Stimulated activated effector memory CD8-positive, alpha-beta T cell treated with anti-CD3 and anti-CD28 coated beads, Interleukin-12 subunit alpha, Interleukin-12 subunit beta, amount 100 ng/mL, for 72 hours (primary cell): ENCODE data around the gene SFSWAP.

Source experiments
- ATAC-seq: fragments of 150-1000 bp; cut with Tn5 transposase; 2 replicates; pipeline ENCODE4 v1.10.0; 2021
- DNase-seq, 2 donors: peaks; one replicate each; pipeline ENCODE4 v3.0.0; 2021 to 2022; ENCODE audit warnings: low spot score in 2 of 2
- H3K27ac Mint-ChIP-seq: one replicate; pipeline ENCODE4 v1.8.0; 2022; ENCODE audit warnings: mild to moderate bottlenecking, mixed read lengths
- H3K36me3 Mint-ChIP-seq: one replicate; pipeline ENCODE4 v1.8.0; 2022; ENCODE audit warnings: mild to moderate bottlenecking, mixed read lengths
- H3K4me1 Mint-ChIP-seq: one replicate; pipeline ENCODE4 v1.8.0; 2022; ENCODE audit warnings: mixed read lengths
- H3K4me3 Mint-ChIP-seq: one replicate; pipeline ENCODE4 v1.8.0; 2022; ENCODE audit warnings: mild to moderate bottlenecking, mixed read lengths
- H3K9me3 Mint-ChIP-seq: one replicate; pipeline ENCODE4 v1.8.0; 2022; ENCODE audit warnings: mixed read lengths

The SFSWAP gene

DNA sequence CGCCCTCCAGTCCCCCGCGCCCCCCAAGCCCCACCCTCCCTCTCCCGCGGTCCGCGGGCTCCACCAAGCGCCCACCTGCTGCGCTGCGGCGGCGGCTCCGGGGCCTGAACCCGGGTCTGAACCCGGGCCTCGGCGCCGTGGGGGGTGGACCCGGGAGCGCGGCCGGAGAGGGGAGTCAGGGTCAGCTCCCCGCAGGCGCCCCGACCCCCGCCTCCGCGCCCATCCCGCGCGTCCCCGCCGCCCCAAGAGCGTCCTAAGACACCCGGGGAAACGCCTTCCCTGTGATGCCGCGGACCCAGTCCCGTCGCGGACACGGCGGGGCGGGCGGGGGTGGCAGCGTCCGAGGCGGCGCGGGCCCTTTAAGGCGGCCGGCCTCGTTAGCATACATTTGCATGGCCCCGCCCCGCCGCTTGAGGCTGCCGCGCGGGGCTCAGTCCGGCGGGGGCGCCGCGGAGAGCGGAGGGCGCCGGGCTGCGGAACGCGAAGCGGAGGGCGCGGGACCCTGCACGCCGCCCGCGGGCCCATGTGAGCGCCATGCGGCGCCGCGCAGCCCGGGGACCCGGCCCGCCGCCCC is 117.2 kb downstream of the SFSWAP start, which contains the start of gene MMP17:
TSS of gene MMP17 (plus strand) at position 433 of the 574 bp plus-strand sequence. CDS start at position 535, 102 bp downstream.
- Mint-ChIP-seq H3K4me1 (peaks cover 7% of the 10 kb centered on the region), H3K4me3 (peak within 1 kb of the TSS; percentile 66), H3K27ac (no peak within 1 kb of the TSS), H3K9me3 (no peaks in the 10 kb centered on the region), H3K36me3 (no peaks in the 10 kb centered on the region)
- DNase-seq (no peak), ATAC-seq (peak; percentile 48)

DNA sequence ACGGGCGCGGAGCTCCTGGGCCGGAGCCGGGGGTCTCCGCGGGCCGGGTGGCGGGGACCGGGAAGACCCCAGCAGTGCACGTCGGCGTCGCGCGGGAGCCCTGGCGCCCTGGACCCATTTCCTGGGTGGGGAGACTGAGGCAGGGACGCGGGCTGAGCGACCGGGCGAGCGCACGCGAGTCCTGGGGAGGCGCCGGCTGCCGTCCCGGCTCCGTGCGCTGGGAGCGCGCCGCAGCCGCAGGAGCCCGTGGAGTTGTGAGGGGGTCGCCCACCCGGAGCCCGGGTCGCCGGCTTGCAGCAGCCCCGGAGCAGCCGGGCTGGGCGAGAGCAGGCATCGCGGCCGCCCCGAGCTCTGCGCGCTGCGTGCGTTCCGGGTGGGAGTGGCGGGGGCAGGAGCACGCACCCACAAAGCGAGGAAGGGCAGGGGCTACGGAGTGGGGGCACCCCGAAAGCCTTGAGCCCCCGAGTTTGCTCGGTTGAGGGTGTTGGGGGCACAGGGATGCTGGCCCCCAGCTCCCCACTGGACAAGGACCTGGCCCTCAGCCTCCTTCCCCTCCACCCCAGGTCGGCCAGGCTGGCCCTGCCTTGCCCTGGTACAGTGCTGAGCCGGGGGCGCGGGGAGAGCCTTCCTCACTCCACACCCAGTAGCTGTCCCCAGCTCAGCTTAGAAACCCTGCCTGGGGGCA is 117.9 kb downstream of the SFSWAP start:
- Mint-ChIP-seq H3K4me1 (peaks cover 7% of the 10 kb centered on the region), H3K9me3 (no peaks in the 10 kb centered on the region), H3K27ac (no peak overlapping the region), H3K36me3 (no peaks in the 10 kb centered on the region), H3K4me3 (peak overlapping the region; percentile 66)
- peak in 1 of 2 donors; percentile 62 for DNase-seq
- ATAC-seq = peak; percentile 48

DNA sequence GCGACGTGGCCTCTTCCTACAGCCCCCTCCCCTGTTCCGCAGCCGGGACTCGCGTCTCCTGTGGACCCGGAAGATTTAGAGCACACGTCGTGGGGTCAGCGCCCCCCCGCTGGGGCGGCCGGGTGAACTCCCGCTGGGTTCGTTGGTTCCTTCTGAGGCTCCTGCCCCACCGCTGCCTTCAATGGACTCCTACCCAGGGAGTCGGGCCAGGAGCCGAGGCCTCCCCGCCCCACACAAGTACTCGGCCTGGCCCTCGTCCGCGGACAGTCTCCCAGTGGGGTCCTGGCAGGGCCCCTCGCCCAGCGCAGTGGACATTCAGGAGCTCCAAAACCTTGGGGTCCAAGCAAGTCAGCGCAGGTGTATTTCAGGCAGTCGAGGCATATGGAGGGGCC is 118.5 kb downstream of the SFSWAP start:
- DNase-seq = no peak
- H3K4me1 Mint-ChIP-seq = peaks cover 7% of the 10 kb centered on the region
- no peaks in the 10 kb centered on the region for H3K36me3 Mint-ChIP-seq
- ATAC-seq = no peak
- H3K9me3 Mint-ChIP-seq = no peaks in the 10 kb centered on the region
- peak overlapping the region; percentile 66 for H3K4me3 Mint-ChIP-seq
- H3K27ac Mint-ChIP-seq = no peak overlapping the region

DNA sequence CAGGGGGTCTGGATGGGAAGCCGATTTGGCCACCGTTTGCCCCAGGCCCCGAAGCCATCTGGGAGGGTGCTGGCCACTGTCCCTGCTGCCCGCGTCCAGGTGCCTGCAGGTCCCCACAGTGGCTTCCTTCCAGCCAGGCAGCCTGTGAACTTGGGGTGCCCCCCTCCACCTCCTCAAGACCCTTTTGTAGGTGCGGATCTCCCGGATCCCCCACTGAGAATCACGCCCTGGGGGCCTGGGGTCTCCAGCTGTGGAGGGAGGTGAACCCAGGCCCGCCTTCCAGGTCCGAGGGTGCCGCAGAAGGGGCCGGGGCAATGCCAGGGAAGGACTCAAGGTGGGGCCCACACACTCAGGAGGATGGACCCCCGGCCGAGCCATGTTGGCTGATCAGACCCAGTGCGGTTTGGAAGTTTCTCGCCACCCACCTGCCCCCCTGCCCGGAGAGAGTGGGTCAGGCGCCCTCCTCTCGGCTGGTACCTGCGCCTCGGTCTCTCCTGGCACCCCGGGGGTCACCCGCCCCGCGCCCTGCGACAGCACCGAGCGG is 119.0 kb downstream of the SFSWAP start:
- Mint-ChIP-seq H3K36me3 (no peaks in the 10 kb centered on the region), H3K4me3 (peak overlapping the region; percentile 66), H3K9me3 (no peaks in the 10 kb centered on the region), H3K4me1 (peaks cover 7% of the 10 kb centered on the region), H3K27ac (no peak overlapping the region)
- DNase-seq (no peak), ATAC-seq (no peak)

DNA sequence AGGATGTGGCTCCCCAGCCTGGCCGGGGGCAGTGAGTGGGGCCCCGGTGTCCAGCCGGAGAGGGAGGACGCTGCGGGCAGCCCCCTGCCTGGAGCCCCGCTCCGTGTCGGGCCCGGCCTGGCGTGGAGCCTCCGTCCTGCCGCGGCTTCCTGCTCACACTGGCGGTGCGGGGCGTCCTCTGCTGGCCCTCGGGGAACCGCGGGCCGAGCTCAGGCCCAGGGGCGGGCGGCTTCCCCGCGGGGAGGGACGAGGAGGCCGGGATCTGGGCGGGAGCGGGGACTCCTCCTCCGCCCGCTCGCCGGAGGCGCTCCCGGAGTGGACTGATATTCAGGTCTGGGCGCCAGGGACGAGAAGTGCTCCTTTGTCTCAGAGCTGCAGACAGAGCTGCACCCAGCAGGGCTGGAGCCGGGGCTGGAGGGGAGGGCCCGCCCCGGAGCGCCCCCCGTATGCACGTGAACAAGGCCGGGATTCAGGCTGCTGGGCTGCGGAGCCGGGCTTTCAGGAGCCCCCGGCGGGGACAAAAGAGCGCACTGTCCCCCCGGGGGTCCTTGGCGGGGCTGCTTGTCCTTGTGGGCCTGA is 119.5 kb downstream of the SFSWAP start:
- Mint-ChIP-seq H3K9me3 (no peaks in the 10 kb centered on the region), H3K27ac (no peak overlapping the region), H3K36me3 (no peaks in the 10 kb centered on the region), H3K4me1 (peaks cover 7% of the 10 kb centered on the region), H3K4me3 (peak overlapping the region; percentile 66)
- peak; percentile 57 for ATAC-seq
- peak in 1 of 2 donors; percentile 68 for DNase-seq

DNA sequence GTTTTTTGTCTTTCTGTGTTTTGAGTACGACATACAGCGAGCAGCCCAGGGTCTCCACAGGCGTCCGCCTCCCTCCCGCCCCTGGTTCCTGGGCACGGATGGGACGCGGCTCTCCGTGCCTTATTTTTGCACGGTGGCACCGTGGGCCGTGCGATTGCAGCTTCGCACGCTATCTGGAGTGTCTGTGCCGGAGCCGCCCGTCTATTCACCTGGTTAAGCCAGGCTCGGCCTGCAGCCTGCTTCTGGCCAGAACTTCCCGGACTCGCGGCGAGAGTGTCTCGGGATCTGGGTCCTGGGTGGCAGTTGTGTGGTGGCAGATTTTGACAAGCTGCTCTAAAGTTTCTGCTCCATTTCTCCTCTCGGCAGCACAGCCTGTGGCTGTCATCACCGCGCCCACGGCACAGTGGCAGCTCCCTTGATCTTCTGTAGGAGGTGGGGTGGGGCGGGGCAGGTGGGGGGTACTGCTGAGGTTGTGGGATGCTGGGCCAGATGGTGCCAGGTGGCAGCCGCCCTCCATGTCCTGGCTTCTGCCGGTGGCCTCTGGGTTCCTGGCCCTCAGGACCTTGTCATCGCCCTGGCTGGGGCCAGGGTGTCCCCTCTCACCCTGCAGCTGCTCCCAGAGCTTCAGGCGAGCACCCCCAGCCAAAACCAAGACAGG is 120.2 kb downstream of the SFSWAP start:
- ATAC-seq = peak; percentile 36
- peaks cover 7% of the 10 kb centered on the region for H3K4me1 Mint-ChIP-seq
- no peak for DNase-seq

DNA sequence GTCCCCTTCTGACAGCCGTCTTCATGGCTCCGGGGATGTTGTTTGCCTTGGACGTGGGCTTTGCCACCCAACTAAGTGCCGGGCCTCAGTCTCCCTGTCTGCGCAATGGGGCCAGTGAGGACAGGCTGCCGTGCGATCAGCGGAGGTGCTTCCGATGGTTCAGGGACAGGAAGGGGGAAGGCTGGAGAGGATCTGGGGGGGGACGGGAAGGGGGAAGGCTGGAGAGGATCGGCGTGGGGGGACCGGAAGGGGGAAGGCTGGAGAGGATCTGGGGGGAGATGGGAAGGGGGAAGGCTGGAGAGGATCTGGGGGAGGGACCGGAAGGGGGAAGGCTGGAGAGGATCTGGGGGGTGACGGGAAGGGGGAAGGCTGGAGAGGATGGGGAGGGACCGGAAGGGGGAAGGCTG is 120.7 kb downstream of the SFSWAP start:
- Mint-ChIP-seq H3K27ac (no peak overlapping the region), H3K4me3 (peak overlapping the region; percentile 62), H3K36me3 (no peaks in the 10 kb centered on the region), H3K9me3 (no peaks in the 10 kb centered on the region), H3K4me1 (peaks cover 7% of the 10 kb centered on the region)
- no peak for DNase-seq
- ATAC-seq = no peak

More for the DNA sequence above, 120.2 kb downstream of the SFSWAP start:
- H3K4me3 Mint-ChIP-seq = peak overlapping the region; percentile 62
- no peaks in the 10 kb centered on the region for H3K9me3 Mint-ChIP-seq
- H3K27ac Mint-ChIP-seq = no peak overlapping the region
- H3K36me3 Mint-ChIP-seq = no peaks in the 10 kb centered on the region

DNA sequence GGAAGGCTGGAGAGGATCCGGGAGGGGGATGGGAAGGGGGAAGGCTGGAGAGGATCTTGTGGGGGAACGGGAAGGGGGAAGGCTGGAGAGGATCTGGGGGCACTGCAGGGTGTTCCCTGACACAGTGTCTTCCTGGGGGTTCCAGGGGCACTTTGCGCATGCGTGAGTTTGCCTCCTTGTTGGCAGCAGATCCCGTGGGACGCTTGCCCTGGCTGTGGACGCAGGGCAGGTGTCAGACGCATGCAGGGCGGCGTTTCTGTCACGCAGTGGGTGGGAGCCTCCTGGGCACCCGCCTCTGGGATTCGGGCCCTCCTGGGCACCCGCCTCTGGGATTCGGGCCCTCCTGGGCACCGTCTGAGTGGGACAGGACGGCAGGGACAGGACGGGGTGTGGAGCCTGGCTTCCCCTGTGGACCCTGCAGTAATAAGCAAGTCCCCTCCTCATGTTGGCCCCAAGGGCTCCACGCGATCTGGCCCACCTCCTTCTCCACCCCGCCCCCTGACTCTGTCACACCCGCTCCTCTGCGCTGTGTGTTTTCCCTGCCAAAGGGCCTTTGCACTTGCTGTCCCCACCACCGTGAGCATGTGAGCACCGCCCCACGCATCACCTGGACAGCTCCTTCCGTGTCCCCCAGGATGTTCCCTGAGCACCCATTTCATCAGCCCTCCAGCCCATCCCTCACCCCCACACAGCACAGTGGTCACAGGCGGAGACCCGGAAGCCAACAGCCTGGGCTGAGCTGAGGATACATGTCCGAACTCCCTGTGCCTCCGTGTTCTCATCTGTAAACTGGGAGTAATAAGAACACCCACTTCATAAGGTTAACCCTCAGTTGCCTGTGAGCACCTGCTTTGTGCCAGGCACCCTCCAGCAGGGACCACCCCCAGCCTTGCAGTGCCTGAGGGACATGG is 121.7 kb downstream of the SFSWAP start:
- Mint-ChIP-seq H3K27ac (no peak overlapping the region), H3K36me3 (no peaks in the 10 kb centered on the region), H3K9me3 (no peaks in the 10 kb centered on the region), H3K4me1 (peaks cover 7% of the 10 kb centered on the region), H3K4me3 (no peak overlapping the region)
- ATAC-seq (no peak), DNase-seq (no peak)

DNA sequence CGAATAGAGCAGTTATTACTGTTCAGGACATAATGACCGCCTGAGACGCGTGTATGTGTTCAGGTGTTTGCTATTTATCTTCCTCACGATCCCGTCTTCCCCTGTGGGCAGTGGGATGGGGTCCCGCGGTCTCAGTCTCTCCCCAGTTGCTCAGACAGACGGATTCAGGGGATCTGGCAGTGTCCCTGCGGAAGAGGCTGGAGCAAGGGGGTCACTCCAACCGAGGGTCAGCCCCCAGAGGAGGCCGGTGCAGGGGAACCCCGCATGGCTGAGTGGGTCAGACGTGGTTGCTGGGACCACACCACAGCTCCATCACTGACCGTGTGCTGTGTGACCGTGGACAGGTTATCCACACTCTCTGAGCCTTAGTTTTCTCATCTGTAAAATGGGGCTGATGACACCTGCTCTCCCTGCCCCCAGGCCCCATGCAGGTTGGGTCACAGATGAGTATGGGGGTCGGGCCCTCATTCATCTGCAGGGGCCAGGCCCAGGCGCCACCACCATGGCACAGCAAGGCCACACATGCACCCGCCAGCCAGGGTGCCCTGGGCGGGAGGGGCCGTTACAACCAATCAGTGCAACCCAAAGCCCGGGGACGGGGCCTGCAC is 122.5 kb downstream of the SFSWAP start:
- Mint-ChIP-seq H3K27ac (no peak overlapping the region), H3K4me1 (peaks cover 7% of the 10 kb centered on the region), H3K9me3 (no peaks in the 10 kb centered on the region), H3K36me3 (no peaks in the 10 kb centered on the region), H3K4me3 (no peak overlapping the region)
- ATAC-seq (no peak), DNase-seq (no peak)

DNA sequence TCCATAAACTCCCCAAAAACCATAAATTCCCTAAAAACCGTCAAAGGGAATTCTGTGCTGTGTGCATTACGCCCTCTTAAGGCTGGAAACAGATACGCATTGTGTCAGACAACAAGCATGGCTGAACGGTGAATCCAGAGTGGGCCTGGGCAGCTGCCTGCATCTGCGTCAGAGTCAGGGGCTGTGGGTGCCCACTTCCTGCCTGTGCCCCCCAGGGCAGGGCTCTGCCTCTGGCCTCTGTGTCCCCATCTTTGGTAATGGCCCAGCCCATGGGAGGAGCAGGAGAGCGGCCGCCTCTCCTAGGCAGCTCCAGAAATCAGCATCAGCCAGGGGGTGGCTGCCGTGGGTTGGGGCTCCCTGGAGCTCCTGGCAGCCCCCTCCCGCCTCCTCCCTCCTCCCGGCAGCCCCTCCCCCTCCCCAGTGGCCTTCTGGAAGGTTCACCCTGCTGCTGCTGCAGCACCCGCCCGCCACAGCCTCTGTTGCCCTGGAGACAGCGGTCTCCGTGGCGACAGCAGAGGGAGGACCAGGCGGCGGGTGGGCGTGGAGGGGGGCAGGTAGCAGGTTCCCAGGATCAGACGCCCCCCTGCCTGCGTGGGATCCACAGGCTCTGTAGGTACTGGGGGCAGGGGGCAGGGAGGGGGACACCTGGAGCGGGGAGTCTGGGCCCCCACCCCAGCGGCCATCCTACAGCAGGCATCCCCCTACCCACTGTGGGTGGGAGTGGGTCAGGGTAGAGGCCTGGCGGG is 123.2 kb downstream of the SFSWAP start:
- Mint-ChIP-seq H3K4me1 (peaks cover 7% of the 10 kb centered on the region), H3K9me3 (no peaks in the 10 kb centered on the region), H3K4me3 (no peak overlapping the region), H3K36me3 (no peaks in the 10 kb centered on the region), H3K27ac (no peak overlapping the region)
- DNase-seq (no peak), ATAC-seq (no peak)

DNA sequence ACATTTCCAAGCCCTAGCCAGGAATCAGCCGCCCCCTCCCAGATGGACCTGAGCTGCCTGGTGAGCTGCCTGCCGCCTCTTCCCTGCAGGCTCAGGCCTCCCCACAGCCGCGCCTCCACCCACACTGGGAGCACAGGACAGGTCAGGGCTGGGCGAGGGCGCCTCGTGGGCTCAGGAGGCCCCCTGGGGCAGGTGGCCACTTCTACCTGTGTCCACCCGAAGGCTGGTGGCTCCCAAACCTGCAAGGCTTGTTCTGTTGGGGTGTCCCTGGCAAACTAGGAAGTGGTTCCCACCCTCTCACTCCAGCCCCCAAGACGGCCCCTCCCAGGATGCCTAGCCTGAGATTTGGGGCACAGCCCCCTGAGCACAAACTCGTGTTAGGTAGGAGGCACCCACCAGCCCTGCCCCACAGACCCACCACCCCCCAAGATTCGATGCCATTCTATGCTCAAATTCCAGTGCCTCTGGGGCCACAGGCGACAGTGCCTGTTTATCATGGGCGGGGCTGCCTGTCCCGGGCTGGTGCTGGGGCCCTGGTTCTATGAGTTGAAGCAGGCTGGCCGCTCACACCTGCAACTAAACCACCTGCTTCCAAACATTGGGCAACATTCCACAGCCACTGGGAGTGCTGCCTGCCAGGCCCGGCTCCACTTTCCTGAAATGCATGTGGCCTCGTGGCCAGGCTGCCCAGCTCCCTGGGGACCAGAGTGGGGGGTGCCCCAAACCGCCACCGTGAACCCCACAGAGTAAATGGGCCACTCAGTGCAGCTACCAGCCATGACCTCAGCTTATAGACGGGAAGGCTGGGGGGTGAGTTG is 124.1 kb downstream of the SFSWAP start:
- Mint-ChIP-seq H3K36me3 (no peaks in the 10 kb centered on the region), H3K27ac (no peak overlapping the region), H3K9me3 (no peaks in the 10 kb centered on the region), H3K4me3 (no peak overlapping the region), H3K4me1 (no peaks in the 10 kb centered on the region)
- no peak for ATAC-seq
- DNase-seq = no peak

DNA sequence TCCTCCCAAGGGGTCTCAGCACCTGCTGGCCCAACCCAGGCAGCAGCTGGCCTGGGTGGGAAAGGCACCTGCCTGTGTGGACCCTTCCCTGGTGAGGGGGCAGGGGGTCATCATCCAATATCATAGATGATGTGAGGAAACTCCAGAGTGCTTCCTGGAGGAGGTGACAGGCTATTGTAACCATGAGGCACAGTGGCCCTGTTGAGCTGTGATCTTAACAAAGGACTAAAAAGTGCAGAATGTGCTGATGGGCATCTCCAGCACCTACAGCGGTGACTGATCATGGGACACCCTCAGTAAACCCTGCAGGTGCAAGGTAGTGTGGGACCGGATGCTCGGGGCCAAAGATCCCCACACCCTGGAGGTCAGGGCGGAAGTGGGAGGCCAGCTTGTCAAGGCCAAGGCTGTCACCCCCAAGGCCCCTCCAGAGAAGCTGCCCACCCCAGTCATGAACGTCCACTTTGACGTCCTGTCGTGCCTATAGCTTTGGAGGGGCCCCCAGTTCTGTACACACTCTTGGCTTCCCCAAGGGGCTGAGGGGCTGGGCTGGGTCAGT is 124.8 kb downstream of the SFSWAP start:
- DNase-seq = no peak
- no peaks in the 10 kb centered on the region for H3K36me3 Mint-ChIP-seq
- ATAC-seq = no peak
- no peaks in the 10 kb centered on the region for H3K9me3 Mint-ChIP-seq
- no peak overlapping the region for H3K4me3 Mint-ChIP-seq
- H3K27ac Mint-ChIP-seq = no peak overlapping the region
- no peaks in the 10 kb centered on the region for H3K4me1 Mint-ChIP-seq

DNA sequence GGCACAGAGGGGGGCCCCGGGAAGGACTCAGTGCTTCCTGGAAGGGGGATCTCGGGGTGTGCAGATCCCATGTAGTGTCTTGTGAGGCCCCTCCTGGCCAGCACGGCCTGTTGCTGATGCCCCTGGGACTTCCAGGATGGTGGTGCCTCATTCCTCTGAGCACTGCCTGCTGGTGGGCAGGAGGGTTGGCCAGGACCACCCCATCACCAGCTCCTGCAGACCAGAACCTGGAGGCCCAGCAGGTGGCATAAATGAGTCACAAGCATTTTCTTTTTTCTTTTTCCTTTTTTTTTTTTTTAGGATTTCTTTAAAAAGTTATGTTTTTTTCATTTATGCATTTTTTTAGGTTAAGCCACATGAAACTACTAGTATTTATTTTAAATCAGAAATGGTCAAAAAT is 125.3 kb downstream of the SFSWAP start:
- Mint-ChIP-seq H3K4me3 (no peak overlapping the region), H3K36me3 (no peaks in the 10 kb centered on the region), H3K27ac (no peak overlapping the region), H3K4me1 (no peaks in the 10 kb centered on the region), H3K9me3 (no peaks in the 10 kb centered on the region)
- DNase-seq = no peak
- ATAC-seq = no peak
